HEK293 (cell line): ENCODE data around the gene RCN2.

ENCODE experiments used
- CTCF ChIA-PET: fragments of 350-600 bp; formaldehyde crosslinking; extraction: SDS; loops from one replicate; lab custom pipeline; 2021; ENCODE audit warnings: antibody characterized with exemption; lab: Yijun Ruan, JAX
- POLR2A ChIA-PET: fragments of 300-600 bp; formaldehyde crosslinking; extraction: SDS; loops from one replicate; lab custom pipeline; 2020; ENCODE audit warnings: antibody characterized with exemption, inconsistent platforms; lab: Yijun Ruan, JAX
- H3K27ac ChIP-seq: fragments of 200-500 bp; sonication (Bioruptor generic); 2 replicates; pipeline ENCODE4 v1.5.1; 2014; ENCODE audit warnings: low read depth, low read length, control low read depth, inconsistent platforms; ENCODE audit errors: extremely low read depth
- H3K36me3 ChIP-seq, 2 experiments: fragments of 200-500 bp in 1 of 2; sonication (Bioruptor generic) in 1 of 2; 1 replicate in 1 of 2; 2 replicates in 1 of 2; pipeline ENCODE4 v1.5.1; 2014 to 2017; ENCODE audit warnings: inconsistent platforms in 2 of 2, low read length in 2 of 2; ENCODE audit not compliant: control insufficient read depth in 2 of 2, insufficient read depth in 1 of 2
- H3K4me1 ChIP-seq: fragments of 200-500 bp; sonication (Bioruptor generic); 2 replicates; pipeline ENCODE4 v1.5.1; 2014; ENCODE audit warnings: mild to moderate bottlenecking, low read length, inconsistent platforms; ENCODE audit not compliant: control insufficient read depth, insufficient read depth
- H3K4me3 ChIP-seq: 2 replicates; pipeline ENCODE4 v1.5.1; 2011; ENCODE audit warnings: low read depth, mild to moderate bottlenecking, control low read depth, low read length, moderate library complexity
- H3K9me3 ChIP-seq: fragments of 200-500 bp; sonication (Bioruptor generic); 2 replicates; pipeline ENCODE4 v1.5.1; 2014; ENCODE audit warnings: low read depth, low read length, inconsistent platforms; ENCODE audit not compliant: control insufficient read depth, insufficient read depth
- FEZF1 ChIP-seq: fragments of 450-650 bp; formaldehyde crosslinking; IDR thresholded peaks from 2 replicates; pipeline ENCODE4 v1.5.1; 2016; ENCODE audit warnings: missing biosample characterization, missing genetic modification characterization
- HIC1 ChIP-seq: fragments of 450-650 bp; formaldehyde crosslinking; IDR thresholded peaks from 2 replicates; pipeline ENCODE4 v1.5.1; 2016; ENCODE audit warnings: missing biosample characterization, missing genetic modification characterization
- HOXA7 ChIP-seq: sonication (generic); formaldehyde crosslinking; IDR thresholded peaks from 2 replicates; pipeline ENCODE4 v1.8.1; 2022; ENCODE audit warnings: missing genetic modification reagents, borderline replicate concordance
- PRDM4 ChIP-seq: fragments of 450-650 bp; formaldehyde crosslinking; IDR thresholded peaks from 2 replicates; pipeline ENCODE4 v1.5.1; 2017; ENCODE audit warnings: missing biosample characterization, missing genetic modification characterization
- REST ChIP-seq: fragments of 450-650 bp; formaldehyde crosslinking; IDR thresholded peaks from 2 replicates; pipeline ENCODE4 v1.5.1; 2016; ENCODE audit warnings: missing biosample characterization, missing genetic modification characterization
- SCRT2 ChIP-seq: fragments of 450-650 bp; formaldehyde crosslinking; IDR thresholded peaks from 2 replicates; pipeline ENCODE4 v1.5.1; 2016; ENCODE audit warnings: missing biosample characterization, missing genetic modification characterization
- ZBTB1 ChIP-seq: fragments of 450-650 bp; formaldehyde crosslinking; IDR thresholded peaks from 2 replicates; pipeline ENCODE4 v1.5.1; 2016; ENCODE audit warnings: missing biosample characterization, missing genetic modification characterization
- ZBTB20 ChIP-seq: fragments of 450-650 bp; formaldehyde crosslinking; IDR thresholded peaks from 2 replicates; pipeline ENCODE4 v1.5.1; 2016; ENCODE audit warnings: missing biosample characterization, missing genetic modification characterization
- ZFP3 ChIP-seq: fragments of 450-650 bp; formaldehyde crosslinking; IDR thresholded peaks from 2 replicates; pipeline ENCODE4 v1.5.1; 2016; ENCODE audit warnings: low read depth, missing biosample characterization, missing genetic modification characterization
- ZNF114 ChIP-seq: fragments of 450-650 bp; formaldehyde crosslinking; IDR thresholded peaks from 2 replicates; pipeline ENCODE4 v1.5.0; 2017; ENCODE audit warnings: missing biosample characterization, missing genetic modification characterization
- ZNF121 ChIP-seq: fragments of 450-650 bp; formaldehyde crosslinking; IDR thresholded peaks from 2 replicates; pipeline ENCODE4 v1.5.1; 2016; ENCODE audit warnings: missing biosample characterization, missing genetic modification characterization
- ZNF138 ChIP-seq: fragments of 450-650 bp; formaldehyde crosslinking; IDR thresholded peaks from 2 replicates; pipeline ENCODE4 v1.5.1; 2016; ENCODE audit warnings: missing biosample characterization, missing genetic modification characterization, borderline replicate concordance
- ZNF501 ChIP-seq: fragments of 450-650 bp; formaldehyde crosslinking; IDR thresholded peaks from 2 replicates; pipeline ENCODE4 v1.5.1; 2016; ENCODE audit warnings: missing biosample characterization, missing genetic modification characterization
- ZNF521 ChIP-seq: fragments of 450-650 bp; formaldehyde crosslinking; IDR thresholded peaks from 2 replicates; pipeline ENCODE4 v1.5.1; 2017; ENCODE audit warnings: missing biosample characterization, mild to moderate bottlenecking, missing genetic modification characterization
- ZNF621 ChIP-seq: fragments of 450-650 bp; formaldehyde crosslinking; IDR thresholded peaks from 2 replicates; pipeline ENCODE4 v1.5.1; 2017; ENCODE audit warnings: missing biosample characterization, missing genetic modification characterization
- ZNF626 ChIP-seq: fragments of 450-650 bp; sonication (Bioruptor Pico); formaldehyde crosslinking; IDR thresholded peaks from 2 replicates; pipeline ENCODE4 v1.5.1; 2018; ENCODE audit warnings: missing biosample characterization, missing genetic modification characterization, inconsistent platforms
- ZNF747 ChIP-seq: fragments of 450-650 bp; formaldehyde crosslinking; IDR thresholded peaks from 2 replicates; pipeline ENCODE4 v1.5.1; 2016; ENCODE audit warnings: missing biosample characterization, missing genetic modification characterization
- ZNF785 ChIP-seq: fragments of 450-650 bp; formaldehyde crosslinking; IDR thresholded peaks from 2 replicates; pipeline ENCODE4 v1.5.1; 2016; ENCODE audit warnings: missing biosample characterization, missing genetic modification characterization
- ZNF830 ChIP-seq: fragments of 450-650 bp; IDR thresholded peaks from 2 replicates; pipeline ENCODE4 v1.5.0; 2018; ENCODE audit warnings: missing biosample characterization, missing genetic modification characterization, low read depth, mild to moderate bottlenecking, moderate library complexity
- TF ChIP-seq, protein P1 (sequence below): fragments of 450-650 bp; formaldehyde crosslinking; IDR thresholded peaks from 2 replicates; pipeline ENCODE4 v1.5.1; 2017; ENCODE audit warnings: missing biosample characterization, missing genetic modification characterization
- TF ChIP-seq, protein P2 (sequence below): fragments of 450-650 bp; formaldehyde crosslinking; IDR thresholded peaks from 2 replicates; pipeline ENCODE4 v1.5.1; 2016; ENCODE audit warnings: missing biosample characterization, missing genetic modification characterization
- TF ChIP-seq, protein P3 (sequence below): fragments of 450-650 bp; formaldehyde crosslinking; IDR thresholded peaks from 2 replicates; pipeline ENCODE4 v1.5.0; 2017; ENCODE audit warnings: missing biosample characterization, missing genetic modification characterization, borderline replicate concordance

Gene RCN2

DNA sequence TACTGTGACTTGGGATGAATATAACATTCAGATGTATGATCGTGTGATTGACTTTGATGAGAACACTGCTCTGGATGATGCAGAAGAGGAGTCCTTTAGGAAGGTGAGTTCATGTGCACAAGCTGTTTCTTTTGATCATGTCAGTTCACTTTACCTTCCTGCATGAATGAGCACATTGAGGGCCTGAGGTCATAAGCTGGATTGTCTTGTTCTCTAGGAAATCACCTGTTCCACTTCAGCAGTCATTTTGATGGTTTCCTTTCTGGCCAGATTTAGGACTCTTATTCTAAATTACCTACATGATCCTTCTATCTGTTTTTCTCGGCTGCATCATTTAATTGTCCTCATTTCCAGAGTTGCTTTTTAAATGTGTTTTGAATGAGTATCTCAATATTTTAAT lies 4.1 kb downstream of the RCN2 start:
- H3K27ac ChIP-seq, result no peak overlapping the region
- no peak overlapping the region for H3K4me3 ChIP-seq
- H3K9me3 ChIP-seq, result no peaks in the 10 kb centered on the region
- CTCF ChIA-PET, result no interaction called here
- peaks cover 6% of the 10 kb centered on the region; the same call in 1 of the 2 replicates for H3K4me1 ChIP-seq
- peaks cover 58 to 67% of the 10 kb centered on the region in 2 experiments for H3K36me3 ChIP-seq
- POLR2A ChIA-PET, result no interaction called here
- TF ChIP-seq, protein P1, sequence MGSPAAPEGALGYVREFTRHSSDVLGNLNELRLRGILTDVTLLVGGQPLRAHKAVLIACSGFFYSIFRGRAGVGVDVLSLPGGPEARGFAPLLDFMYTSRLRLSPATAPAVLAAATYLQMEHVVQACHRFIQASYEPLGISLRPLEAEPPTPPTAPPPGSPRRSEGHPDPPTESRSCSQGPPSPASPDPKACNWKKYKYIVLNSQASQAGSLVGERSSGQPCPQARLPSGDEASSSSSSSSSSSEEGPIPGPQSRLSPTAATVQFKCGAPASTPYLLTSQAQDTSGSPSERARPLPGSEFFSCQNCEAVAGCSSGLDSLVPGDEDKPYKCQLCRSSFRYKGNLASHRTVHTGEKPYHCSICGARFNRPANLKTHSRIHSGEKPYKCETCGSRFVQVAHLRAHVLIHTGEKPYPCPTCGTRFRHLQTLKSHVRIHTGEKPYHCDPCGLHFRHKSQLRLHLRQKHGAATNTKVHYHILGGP (tag by site-specific recombination), result peak; percentile 54; the same call in 1 of the 2 replicates
- TF ChIP-seq REST (no peak), ZNF138 (tag by site-specific recombination) (no peak), ZNF521 (tag by site-specific recombination) (no peak), SCRT2 (peak; percentile 85)

GRCh38 chr15:76936671-76937070 lies 5.1 kb downstream of the RCN2 start:
- CTCF ChIA-PET, result no interaction called here
- Histone ChIP-seq H3K27ac (no peak overlapping the region), H3K4me3 (no peak overlapping the region), H3K36me3 (peaks cover 58 to 74% of the 10 kb centered on the region in 2 experiments), H3K9me3 (no peaks in the 10 kb centered on the region), H3K4me1 (peaks cover 6% of the 10 kb centered on the region; the same call in 1 of the 2 replicates)
- POLR2A ChIA-PET, result no interaction called here
- TF ChIP-seq ZNF121 (tag by site-specific recombination) (no peak), ZNF747 (tag by site-specific recombination) (no peak), ZBTB1 (no peak), FEZF1 (tag by site-specific recombination) (no peak), ZNF621 (tag by site-specific recombination) (no peak), HOXA7 (no peak), ZNF114 (no peak), ZNF830 (tag by site-specific recombination) (no peak), ZNF785 (no peak), PRDM4 (tag by site-specific recombination) (no peak), ZBTB20 (tag by site-specific recombination) (no peak), HIC1 (tag by site-specific recombination) (no peak), ZNF626 (tag by site-specific recombination) (no peak), ZFP3 (tag by site-specific recombination) (no peak), ZNF501 (tag by site-specific recombination) (no peak)
- TF ChIP-seq, protein P2, sequence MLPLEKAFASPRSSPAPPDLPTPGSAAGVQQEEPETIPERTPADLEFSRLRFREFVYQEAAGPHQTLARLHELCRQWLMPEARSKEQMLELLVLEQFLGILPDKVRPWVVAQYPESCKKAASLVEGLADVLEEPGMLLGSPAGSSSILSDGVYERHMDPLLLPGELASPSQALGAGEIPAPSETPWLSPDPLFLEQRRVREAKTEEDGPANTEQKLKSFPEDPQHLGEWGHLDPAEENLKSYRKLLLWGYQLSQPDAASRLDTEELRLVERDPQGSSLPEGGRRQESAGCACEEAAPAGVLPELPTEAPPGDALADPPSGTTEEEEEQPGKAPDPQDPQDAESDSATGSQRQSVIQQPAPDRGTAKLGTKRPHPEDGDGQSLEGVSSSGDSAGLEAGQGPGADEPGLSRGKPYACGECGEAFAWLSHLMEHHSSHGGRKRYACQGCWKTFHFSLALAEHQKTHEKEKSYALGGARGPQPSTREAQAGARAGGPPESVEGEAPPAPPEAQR (tag by site-specific recombination), result no peak
- TF ChIP-seq, protein P3, sequence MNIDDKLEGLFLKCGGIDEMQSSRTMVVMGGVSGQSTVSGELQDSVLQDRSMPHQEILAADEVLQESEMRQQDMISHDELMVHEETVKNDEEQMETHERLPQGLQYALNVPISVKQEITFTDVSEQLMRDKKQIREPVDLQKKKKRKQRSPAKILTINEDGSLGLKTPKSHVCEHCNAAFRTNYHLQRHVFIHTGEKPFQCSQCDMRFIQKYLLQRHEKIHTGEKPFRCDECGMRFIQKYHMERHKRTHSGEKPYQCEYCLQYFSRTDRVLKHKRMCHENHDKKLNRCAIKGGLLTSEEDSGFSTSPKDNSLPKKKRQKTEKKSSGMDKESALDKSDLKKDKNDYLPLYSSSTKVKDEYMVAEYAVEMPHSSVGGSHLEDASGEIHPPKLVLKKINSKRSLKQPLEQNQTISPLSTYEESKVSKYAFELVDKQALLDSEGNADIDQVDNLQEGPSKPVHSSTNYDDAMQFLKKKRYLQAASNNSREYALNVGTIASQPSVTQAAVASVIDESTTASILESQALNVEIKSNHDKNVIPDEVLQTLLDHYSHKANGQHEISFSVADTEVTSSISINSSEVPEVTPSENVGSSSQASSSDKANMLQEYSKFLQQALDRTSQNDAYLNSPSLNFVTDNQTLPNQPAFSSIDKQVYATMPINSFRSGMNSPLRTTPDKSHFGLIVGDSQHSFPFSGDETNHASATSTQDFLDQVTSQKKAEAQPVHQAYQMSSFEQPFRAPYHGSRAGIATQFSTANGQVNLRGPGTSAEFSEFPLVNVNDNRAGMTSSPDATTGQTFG (tag by site-specific recombination), result no peak
